H1 (cell line): ENCODE results near the gene COL5A2. TPM values are rescaled to one million over a fixed set of nuclear protein-coding genes. Genes with fewer than 3 reads are reported as not detected.

Experiments used
- CTCF ChIA-PET: fragments of 300-600 bp; sonication (Branson Sonifier 250); formaldehyde crosslinking; loops from one replicate; lab custom pipeline; 2021; ENCODE audit not compliant: partially characterized antibody; lab: Charles Lee
- POLR2A ChIA-PET: fragments of 300-600 bp; sonication (Branson Sonifier 250); formaldehyde crosslinking; loops from one replicate; lab custom pipeline; 2021; ENCODE audit warnings: inconsistent platforms; ENCODE audit not compliant: partially characterized antibody; lab: Charles Lee
- DNase-seq, 2 experiments: peaks; one replicate each; pipeline versions ENCODE4 v3.0.0 to v3.0.0-alpha.2; 2010 to 2022; ENCODE audit warnings: low spot score in 2 of 2, low read depth in 1 of 2, mixed read lengths in 1 of 2
- FAIRE-seq: peaks from 2 replicates; lab custom pipeline; 2011; peaks lifted over from hg19 to GRCh38; lab: Jason Lieb, UNC
- H2AFZ ChIP-seq: 2 replicates; pipeline ENCODE4 v1.8.1; 2012; ENCODE audit warnings: low read length, inconsistent platforms
- H2AK5ac ChIP-seq: 2 replicates; pipeline ENCODE4 v1.6.1; 2013; ENCODE audit warnings: low read depth, low read length
- H2BK120ac ChIP-seq: replicated peaks from 2 replicates; pipeline ENCODE3; 2013; ENCODE audit warnings: low read depth, low read length, inconsistent platforms
- H2BK12ac ChIP-seq: 2 replicates; pipeline ENCODE4 v1.6.1; 2013; ENCODE audit warnings: low read depth, low read length
- H2BK15ac ChIP-seq: 2 replicates; pipeline ENCODE4 v1.6.1; 2013; ENCODE audit warnings: low read length
- H2BK20ac ChIP-seq: 2 replicates; pipeline ENCODE4 v1.6.1; 2013; ENCODE audit warnings: low read length
- H2BK5ac ChIP-seq: 2 replicates; pipeline ENCODE4 v1.6.1; 2013; ENCODE audit warnings: low read depth, low read length
- H3K14ac ChIP-seq: 2 replicates; pipeline ENCODE4 v1.6.1; 2013; ENCODE audit warnings: inconsistent platforms; ENCODE audit not compliant: insufficient read length
- H3K18ac ChIP-seq: 2 replicates; pipeline ENCODE4 v1.6.1; 2013; ENCODE audit warnings: low read length; ENCODE audit errors: extremely low read depth
- H3K23ac ChIP-seq: 2 replicates; pipeline ENCODE4 v1.6.1; 2013; ENCODE audit warnings: inconsistent platforms; ENCODE audit not compliant: insufficient read length
- H3K23me2 ChIP-seq: 2 replicates; pipeline ENCODE4 v1.6.1; 2013; ENCODE audit warnings: low read depth, low read length
- H3K27ac ChIP-seq: 2 replicates; pipeline ENCODE4 v1.6.1; 2011; ENCODE audit warnings: low read depth, low read length, inconsistent platforms
- H3K27me3 ChIP-seq, 4 experiments: replicated peaks in 1 of 4; 1 replicate in 1 of 4; 2 replicates in 3 of 4; pipeline versions ENCODE4 v1.6.1 to v1.8.1; 2011 to 2013; ENCODE audit warnings: low read length in 3 of 4, mild to moderate bottlenecking in 3 of 4, inconsistent platforms in 2 of 4, mixed read lengths in 2 of 4, moderate library complexity in 1 of 4; ENCODE audit not compliant: control insufficient read depth in 3 of 4, insufficient read depth in 3 of 4; ENCODE audit errors: extremely low read depth in 1 of 4
- H3K36me3 ChIP-seq, 4 experiments: 2 replicates each; pipeline versions ENCODE4 v1.6.1 to v1.8.1; 2011 to 2013; ENCODE audit warnings: mild to moderate bottlenecking in 4 of 4, low read length in 3 of 4, moderate library complexity in 2 of 4, control low read depth in 1 of 4, inconsistent platforms in 1 of 4; ENCODE audit not compliant: insufficient read depth in 4 of 4, control insufficient read depth in 2 of 4
- H3K4ac ChIP-seq: replicated peaks from 2 replicates; pipeline ENCODE3; 2013; ENCODE audit warnings: low read length, low read depth, mixed read lengths, inconsistent platforms; ENCODE audit not compliant: insufficient read length
- H3K4me1 ChIP-seq, 4 experiments: replicated peaks in 1 of 4; 1 replicate in 1 of 4; 2 replicates in 3 of 4; pipeline versions ENCODE4 v1.6.1 to v1.8.1; 2011 to 2013; ENCODE audit warnings: low read length in 3 of 4, inconsistent platforms in 2 of 4, mixed read lengths in 1 of 4; ENCODE audit not compliant: insufficient read depth in 4 of 4, control insufficient read depth in 3 of 4
- H3K4me2 ChIP-seq, 2 experiments: 2 replicates each; pipeline versions ENCODE4 v1.6.1 to v1.8.1; 2011 to 2013; ENCODE audit warnings: low read depth in 2 of 2, low read length in 2 of 2, control low read depth in 1 of 2, inconsistent platforms in 1 of 2, mild to moderate bottlenecking in 1 of 2; ENCODE audit not compliant: insufficient read depth in 1 of 2
- H3K4me3 ChIP-seq, 4 experiments: fragments of 200-600, 300-600 bp in 1 of 4; sonication (generic), shearing (Covaris generic), sonication (Bioruptor Twin) in 1 of 4; 2 replicates each; pipeline versions ENCODE4 v1.5.1 to v1.8.1; 2011 to 2016; ENCODE audit warnings: low read length in 4 of 4, low read depth in 3 of 4, control low read depth in 2 of 4, inconsistent platforms in 2 of 4, mild to moderate bottlenecking in 2 of 4, mixed read lengths in 1 of 4, moderate library complexity in 1 of 4; ENCODE audit not compliant: insufficient read depth in 2 of 4; ENCODE audit errors: extremely low read depth in 1 of 4
- H3K56ac ChIP-seq: replicated peaks from 2 replicates; pipeline ENCODE3; 2013; ENCODE audit warnings: low read depth, mild to moderate bottlenecking, mixed read lengths, low read length, inconsistent platforms; ENCODE audit not compliant: insufficient read length
- H3K79me1 ChIP-seq: 2 replicates; pipeline ENCODE4 v1.6.1; 2013; ENCODE audit warnings: low read depth, low read length, control low read depth
- H3K79me2 ChIP-seq, 2 experiments: 2 replicates each; pipeline versions ENCODE4 v1.6.1 to v1.8.1; 2012 to 2013; ENCODE audit warnings: low read length in 2 of 2, mild to moderate bottlenecking in 2 of 2, inconsistent platforms in 1 of 2; ENCODE audit not compliant: insufficient read depth in 2 of 2, control insufficient read depth in 1 of 2
- H3K9ac ChIP-seq, 4 experiments: replicated peaks in 1 of 4; 1 replicate in 1 of 4; 2 replicates in 3 of 4; pipeline versions ENCODE4 v1.6.1 to v1.8.1; 2011 to 2013; ENCODE audit warnings: low read depth in 3 of 4, low read length in 3 of 4, control low read depth in 2 of 4, mild to moderate bottlenecking in 2 of 4, moderate library complexity in 2 of 4, inconsistent platforms in 1 of 4; ENCODE audit errors: extremely low read depth in 1 of 4
- H3K9me3 ChIP-seq, 2 experiments: 2 replicates each; pipeline versions ENCODE4 v1.6.1 to v1.8.1; 2012 to 2013; ENCODE audit warnings: mild to moderate bottlenecking in 2 of 2, moderate library complexity in 2 of 2, control low read depth in 1 of 2, inconsistent platforms in 1 of 2, low read depth in 1 of 2, low read length in 1 of 2, mixed read lengths in 1 of 2; ENCODE audit not compliant: insufficient read depth in 2 of 2
- H4K20me1 ChIP-seq, 2 experiments: replicated peaks in 1 of 2; 2 replicates each; pipeline versions ENCODE3 to v1.8.1; 2011 to 2013; ENCODE audit warnings: inconsistent platforms in 2 of 2, low read length in 2 of 2, mild to moderate bottlenecking in 1 of 2; ENCODE audit not compliant: insufficient read depth in 2 of 2, control insufficient read depth in 1 of 2
- H4K5ac ChIP-seq: 2 replicates; pipeline ENCODE4 v1.6.1; 2013; ENCODE audit warnings: low read length, low read depth, mixed read lengths, inconsistent platforms; ENCODE audit not compliant: insufficient read length
- H4K8ac ChIP-seq: 2 replicates; pipeline ENCODE4 v1.8.0; 2013; ENCODE audit warnings: mild to moderate bottlenecking, moderate library complexity, low read length, inconsistent platforms; ENCODE audit not compliant: insufficient read depth; ENCODE audit errors: extremely low read depth
- H4K91ac ChIP-seq: replicated peaks from 2 replicates; pipeline ENCODE3; 2013; ENCODE audit warnings: low read length, mixed read lengths, inconsistent platforms; ENCODE audit not compliant: insufficient read length
- ATF2 ChIP-seq: IDR thresholded peaks from 2 replicates; pipeline ENCODE4 v1.6.1; 2012; ENCODE audit warnings: low read length, inconsistent platforms
- CHD1 ChIP-seq: IDR thresholded peaks from 2 replicates; pipeline ENCODE4 v1.6.1; 2012; ENCODE audit warnings: low read depth, low read length, improper control_type of control experiment
- CREB1 ChIP-seq: IDR thresholded peaks from 2 replicates; pipeline ENCODE4 v1.6.1; 2012; ENCODE audit warnings: inconsistent platforms
- E2F6 ChIP-seq: IDR thresholded peaks from 2 replicates; pipeline ENCODE4 v1.6.1; 2012; ENCODE audit warnings: inconsistent platforms
- GTF2F1 ChIP-seq: IDR thresholded peaks from 2 replicates; pipeline ENCODE4 v1.6.1; 2012; ENCODE audit warnings: low read depth, low read length, improper control_type of control experiment, borderline replicate concordance
- JUND ChIP-seq: IDR thresholded peaks from 2 replicates; pipeline ENCODE4 v1.6.1; 2011; ENCODE audit warnings: mild to moderate bottlenecking, improper control_type of control experiment, low read length
- KDM5A ChIP-seq: fragments of 200-600 bp; IDR thresholded peaks from 2 replicates; pipeline ENCODE4 v1.7.1; 2012; ENCODE audit warnings: mild to moderate bottlenecking, low read length, inconsistent platforms, mixed read lengths
- NANOG ChIP-seq: IDR thresholded peaks from 2 replicates; pipeline ENCODE4 v1.6.1; 2011; ENCODE audit warnings: low read length, low read depth, mild to moderate bottlenecking, inconsistent platforms; ENCODE audit not compliant: insufficient read depth, poor library complexity, severe bottlenecking
- RXRA ChIP-seq: IDR thresholded peaks from 2 replicates; pipeline ENCODE4 v1.6.1; 2011; ENCODE audit warnings: low read depth, mild to moderate bottlenecking, low read length, moderate library complexity; ENCODE audit not compliant: insufficient read depth
- SP4 ChIP-seq: IDR thresholded peaks from 2 replicates; pipeline ENCODE4 v1.6.1; 2012; ENCODE audit warnings: low read length, inconsistent platforms
- SRF ChIP-seq: IDR thresholded peaks from 2 replicates; pipeline ENCODE4 v1.6.1; 2011; ENCODE audit warnings: mild to moderate bottlenecking, low read depth, low read length, moderate library complexity
- WGBS, 2 experiments: shearing (Covaris generic) in 1 of 2; methylation state at CpG; one replicate each; pipeline versions ENCODE4 v1.1.6 to v1.1.7; 2013 to 2015; ENCODE audit warnings: low lambda C conversion rate in 2 of 2, mixed read lengths in 2 of 2, inconsistent platforms in 1 of 2, low coverage in 1 of 2, missing lambda C conversion rate in 1 of 2; ENCODE audit not compliant: insufficient replicate concordance in 2 of 2, insufficient coverage in 1 of 2, insufficient read length in 1 of 2; ENCODE audit errors: extremely low coverage in 1 of 2, missing lambda C conversion rate in 1 of 2; 5-methylcytosine and 5-hydroxymethylcytosine counted together
- polyA plus RNA-seq, 7 experiments: library from polyadenylated mRNA; depleted of rRNA in 3 of 7; stranded (reverse) in 5 of 7; unstranded in 2 of 7; fragments of >200 nt in 5 of 7; fragments of 200-250 nt in 2 of 7; gene quantifications; 1 replicate in 5 of 7; 2 replicates in 1 of 7; 4 replicates in 1 of 7; pipeline versions ENCODE4 v1.2.1 to v1.2.3, GENCODE V29; 2011 to 2013; ENCODE audit warnings: missing spikeins in 2 of 7, mixed read lengths in 2 of 7
- total RNA-seq: library from RNA; stranded (reverse); fragmentation: NEBNext Ultra II Directional; extraction: Animal tissue kit (Norgen Biotek cat#: 25700); gene quantifications from 2 replicates; pipeline ENCODE4 v1.2.1, GENCODE V29; 2021

COL5A2 gene
- total and polyA plus RNA-seq, 2 of the 8 experiments (the other 6 are each of a cell fraction or from before 2014, with no cell fraction given): 4.7 to 24.2 TPM

- Histone ChIP-seq H3K9ac (no peak overlapping the region), H4K5ac (no peak overlapping the region), H3K27me3 (no peaks in the 10 kb centered on the region), H3K27ac (no peak overlapping the region), H3K14ac (no peak overlapping the region), H3K18ac (no peak overlapping the region), H3K56ac (peak overlapping the region; percentile 17), H2BK15ac (no peak overlapping the region), H2BK5ac (no peak overlapping the region), H2AK5ac (no peak overlapping the region), H3K9me3 (no peaks in the 10 kb centered on the region; a peak in 1 of 4 replicates), H3K79me1 (no peaks in the 10 kb centered on the region), H4K20me1 (no peaks in the 10 kb centered on the region), H2BK20ac (no peak overlapping the region), H3K4me1 (no peaks in the 10 kb centered on the region; a peak in 3 of 7 replicates), H3K4ac (no peak overlapping the region), H3K23ac (no peak overlapping the region), H2BK120ac (no peak overlapping the region), H3K4me3 (peak overlapping the region in 1 of 4 experiments; percentile 63; a peak in 1 of 8 replicates), H4K8ac (no peak overlapping the region), H2BK12ac (no peak overlapping the region), H2AFZ (no peak overlapping the region), H3K36me3 (no peaks in the 10 kb centered on the region), H3K79me2 (peaks cover 0 to 17% of the 10 kb centered on the region in 2 experiments; a peak in 1 of 4 replicates), H3K4me2 (no peak overlapping the region), H4K91ac (no peak overlapping the region), H3K23me2 (peaks cover 6% of the 10 kb centered on the region)
- DNase-seq (no peak), FAIRE-seq (no peak)
- WGBS, 2 experiments: 93% methylated on average over 4 of the region's 4 CpGs; no CpG with 5 or more reads in 1 of the 2 experiments
- POLR2A ChIA-PET: no interaction called here
- CTCF ChIA-PET: interaction anchor here (0.6 to 3.6 kb wide), 15 partner anchors 8 to 46 kb away, joined by 3 to 16 read pairs (median 6); no protein-coding TSS in a partner anchor
- no peak for TF ChIP-seq CREB1
- no peak for TF ChIP-seq GTF2F1
- no peak for TF ChIP-seq NANOG
- no peak for TF ChIP-seq RXRA
- no peak for TF ChIP-seq E2F6
- TF ChIP-seq SRF: no peak
- no peak for TF ChIP-seq ATF2
- TF ChIP-seq SP4: no peak
- TF ChIP-seq KDM5A: no peak
- no peak for TF ChIP-seq CHD1
- TF ChIP-seq JUND: no peak
Measured at GRCh38 chr2:189177251-189177840, 2.2 kb downstream of the COL5A2 start.
